GM21447 (cell line): ENCODE results near the gene DSG3.

Experiments
- ATAC-seq: cut with Tn5 transposase; IDR thresholded peaks from one replicate; pipeline ENCODE4 v1.9.1; 2021; ENCODE audit not compliant: unreplicated experiment

DSG3 gene

GRCh38 chr18:31512203-31512764, 64.7 kb downstream of the DSG3 start:
- ATAC-seq = no peak

- no peak for ATAC-seq
Measured at GRCh38 chr18:31513189-31513935, 65.8 kb downstream of the DSG3 start.

- ATAC-seq = no peak
Measured at GRCh38 chr18:31516437-31516836, 68.9 kb downstream of the DSG3 start.

- ATAC-seq = no peak
Measured at GRCh38 chr18:31526374-31526773, 78.8 kb downstream of the DSG3 start.
